Mesothelial cell of epicardium (in vitro differentiated cells): Measurements from ENCODE around the gene DNAH17. TPM values are rescaled to one million over a fixed set of nuclear protein-coding genes. Genes with fewer than 3 reads are reported as not detected.

ENCODE experiments used
- DNase-seq, 2 experiments: peaks; one replicate each; pipeline ENCODE4 v3.0.0; 2021; ENCODE audit warnings: low spot score in 2 of 2; ENCODE audit not compliant: unreplicated experiment in 2 of 2
- H3K27ac Mint-ChIP-seq: 2 replicates; pipeline ENCODE4 v1.8.0; 2021; ENCODE audit warnings: mixed read lengths
- H3K27me3 Mint-ChIP-seq: 2 replicates; pipeline ENCODE4 v1.8.0; 2021; ENCODE audit warnings: low read depth, mixed read lengths
- H3K36me3 Mint-ChIP-seq: 2 replicates; pipeline ENCODE4 v1.8.0; 2021; ENCODE audit warnings: mixed read lengths
- H3K4me1 Mint-ChIP-seq: 2 replicates; pipeline ENCODE4 v1.8.0; 2021; ENCODE audit warnings: mixed read lengths
- H3K4me3 Mint-ChIP-seq: 2 replicates; pipeline ENCODE4 v1.8.0; 2021; ENCODE audit warnings: mild to moderate bottlenecking, moderate library complexity, mixed read lengths
- H3K9me3 Mint-ChIP-seq: 2 replicates; pipeline ENCODE4 v1.8.0; 2021; ENCODE audit warnings: mixed read lengths
- CTCF ChIP-seq: fragments of 200-600 bp; sonication (generic); IDR thresholded peaks from one replicate; pipeline ENCODE4 v1.5.0; 2021; ENCODE audit warnings: antibody characterized with exemption; ENCODE audit not compliant: unreplicated experiment
- total RNA-seq: library from RNA; stranded (reverse); gene quantifications from 3 replicates; pipeline ENCODE4 v1.2.1, GENCODE V29; 2021

DNAH17 gene
- 0.14 to 0.87 TPM (median 0.22 TPM) in 3 replicates for total RNA-seq

GRCh38 chr17:78577296-78577695 lies at the start of gene DNAH17:
Gene DNAH17, minus strand, starts transcription at chr17:78577396. Its CDS starts 2,339 bp downstream, at chr17:78575057.
- Mint-ChIP-seq H3K27me3 (no peaks in the 10 kb centered on the region), H3K9me3 (peaks cover 6% of the 10 kb centered on the region), H3K27ac (no peak within 1 kb of the TSS), H3K36me3 (no peaks in the 10 kb centered on the region), H3K4me1 (no peaks in the 10 kb centered on the region), H3K4me3 (no peak within 1 kb of the TSS)
- no peak for DNase-seq
- TF ChIP-seq CTCF, result no peak

GRCh38 chr17:78624324-78625151 lies 47.3 kb upstream of the DNAH17 start:
- Mint-ChIP-seq H3K36me3 (peaks cover 5% of the 10 kb centered on the region), H3K27me3 (no peaks in the 10 kb centered on the region), H3K9me3 (peaks cover 7% of the 10 kb centered on the region), H3K4me3 (no peak overlapping the region), H3K27ac (no peak overlapping the region), H3K4me1 (peaks cover 3% of the 10 kb centered on the region)
- DNase-seq, result no peak
- TF ChIP-seq CTCF, result no peak

GRCh38 chr17:78623541-78623940 lies 46.3 kb upstream of the DNAH17 start:
- Mint-ChIP-seq H3K27me3 (no peaks in the 10 kb centered on the region), H3K27ac (peak overlapping the region; percentile 13), H3K4me3 (no peak overlapping the region), H3K36me3 (peaks cover 5% of the 10 kb centered on the region), H3K9me3 (peaks cover 8% of the 10 kb centered on the region), H3K4me1 (peaks cover 3% of the 10 kb centered on the region)
- TF ChIP-seq CTCF, result no peak
- no peak for DNase-seq

- Mint-ChIP-seq H3K27ac (no peak overlapping the region), H3K9me3 (peaks cover 16% of the 10 kb centered on the region), H3K36me3 (peaks cover 9% of the 10 kb centered on the region), H3K4me3 (no peak overlapping the region), H3K27me3 (peaks cover 3% of the 10 kb centered on the region), H3K4me1 (peaks cover 6% of the 10 kb centered on the region)
- DNase-seq, result no peak
- TF ChIP-seq CTCF, result no peak
These were observed 45.5 kb upstream of the DNAH17 start for GRCh38 chr17:78622491-78623265.

- DNase-seq, result no peak
- Mint-ChIP-seq H3K36me3 (peaks cover 9% of the 10 kb centered on the region), H3K9me3 (peaks cover 16% of the 10 kb centered on the region), H3K4me3 (no peak overlapping the region), H3K27me3 (peaks cover 3% of the 10 kb centered on the region), H3K27ac (no peak overlapping the region), H3K4me1 (peaks cover 10% of the 10 kb centered on the region)
- no peak for TF ChIP-seq CTCF
These were observed 44.7 kb upstream of the DNAH17 start for GRCh38 chr17:78621720-78622490.
